ENCODE data around the gene AKAP14.
"Not testable (repeated sequence)": the region's sequence is repeated elsewhere in the genome, so short reads cannot be mapped to it uniquely, and the experiment has no call there.

AKAP14 gene

GRCh38 chrX:119895843-119896326 is at the start of gene AKAP14:
Gene AKAP14 (plus strand): TSS chrX:119895893. CDS start chrX:119903224, 7,331 bp downstream.
- no peak for DNase-seq (ENCODE audit: low spot score)

GRCh38 chrX:119852382-119853353 is 43.0 kb upstream of the AKAP14 start, which contains the start of gene UPF3B:
Gene UPF3B (minus strand): TSS chrX:119852963. CDS start chrX:119852928, 35 bp downstream.
- DNase-seq (ENCODE audit: low spot score), result peak; percentile 80

- no peak for DNase-seq (ENCODE audit: low spot score)
Measured at GRCh38 chrX:119853444-119853843, 42.2 kb upstream of the AKAP14 start.

GRCh38 chrX:119870626-119871131 is 25.0 kb upstream of the AKAP14 start:
- no peak for DNase-seq (ENCODE audit: low spot score)

GRCh38 chrX:119871245-119871598 is 24.5 kb upstream of the AKAP14 start:
- no peak for DNase-seq (ENCODE audit: low spot score)

GRCh38 chrX:119871599-119872395 is 23.9 kb upstream of the AKAP14 start, which contains the start of the genes NDUFA1 and RNF113A:
Gene NDUFA1 (plus strand): TSS chrX:119871832. CDS start chrX:119871912, 80 bp downstream.
Gene RNF113A (minus strand): TSS chrX:119871733. CDS start chrX:119871613, 120 bp downstream.
- peak; percentile 68 for DNase-seq (ENCODE audit: low spot score)

- no peak for DNase-seq (ENCODE audit: low spot score)
Measured at GRCh38 chrX:119878740-119879139, 17.0 kb upstream of the AKAP14 start.

GRCh38 chrX:119880076-119880475 is 15.6 kb upstream of the AKAP14 start:
- DNase-seq (ENCODE audit: low spot score), result no peak

GRCh38 chrX:119880552-119881437 is 14.9 kb upstream of the AKAP14 start:
- peak; percentile 68 for DNase-seq (ENCODE audit: low spot score)

GRCh38 chrX:119885554-119886428 is 9.9 kb upstream of the AKAP14 start:
- peak; percentile 48 for DNase-seq (ENCODE audit: low spot score)

- DNase-seq (ENCODE audit: low spot score), result peak; percentile 73
Measured at GRCh38 chrX:119887721-119888425, 7.8 kb upstream of the AKAP14 start.

- DNase-seq (ENCODE audit: low spot score), result not testable (repeated sequence)
Measured at GRCh38 chrX:119890626-119891025, 5.1 kb upstream of the AKAP14 start.

GRCh38 chrX:119891961-119892692 is 3.6 kb upstream of the AKAP14 start:
- DNase-seq (ENCODE audit: low spot score), result not testable (repeated sequence)

GRCh38 chrX:119899125-119899524 is 3.4 kb downstream of the AKAP14 start:
- DNase-seq (ENCODE audit: low spot score), result peak; percentile 23

- no peak for DNase-seq (ENCODE audit: low spot score)
Measured at GRCh38 chrX:119900976-119901375, 5.3 kb downstream of the AKAP14 start.

- no peak for DNase-seq (ENCODE audit: low spot score)
Measured at GRCh38 chrX:119916310-119916709, 20.6 kb downstream of the AKAP14 start.

GRCh38 chrX:119917877-119918276 is 22.2 kb downstream of the AKAP14 start:
- DNase-seq (ENCODE audit: low spot score), result no peak

GRCh38 chrX:119919835-119920585 is 24.3 kb downstream of the AKAP14 start:
- DNase-seq (ENCODE audit: low spot score), result no peak

Measured in HuH-7 (cell line).